DMS79 treated with DMSO at 0.1 percent for 48 hours (cell line): ENCODE results near the gene BRAT1.
"Not testable (repeated sequence)": the region's sequence is repeated elsewhere in the genome, so short reads cannot be mapped to it uniquely, and the experiment has no call there.

ENCODE experiments used
- DNase-seq: peaks from one replicate; lab custom pipeline; 2025; lab: John Stamatoyannopoulos, UW

BRAT1 gene

DNA sequence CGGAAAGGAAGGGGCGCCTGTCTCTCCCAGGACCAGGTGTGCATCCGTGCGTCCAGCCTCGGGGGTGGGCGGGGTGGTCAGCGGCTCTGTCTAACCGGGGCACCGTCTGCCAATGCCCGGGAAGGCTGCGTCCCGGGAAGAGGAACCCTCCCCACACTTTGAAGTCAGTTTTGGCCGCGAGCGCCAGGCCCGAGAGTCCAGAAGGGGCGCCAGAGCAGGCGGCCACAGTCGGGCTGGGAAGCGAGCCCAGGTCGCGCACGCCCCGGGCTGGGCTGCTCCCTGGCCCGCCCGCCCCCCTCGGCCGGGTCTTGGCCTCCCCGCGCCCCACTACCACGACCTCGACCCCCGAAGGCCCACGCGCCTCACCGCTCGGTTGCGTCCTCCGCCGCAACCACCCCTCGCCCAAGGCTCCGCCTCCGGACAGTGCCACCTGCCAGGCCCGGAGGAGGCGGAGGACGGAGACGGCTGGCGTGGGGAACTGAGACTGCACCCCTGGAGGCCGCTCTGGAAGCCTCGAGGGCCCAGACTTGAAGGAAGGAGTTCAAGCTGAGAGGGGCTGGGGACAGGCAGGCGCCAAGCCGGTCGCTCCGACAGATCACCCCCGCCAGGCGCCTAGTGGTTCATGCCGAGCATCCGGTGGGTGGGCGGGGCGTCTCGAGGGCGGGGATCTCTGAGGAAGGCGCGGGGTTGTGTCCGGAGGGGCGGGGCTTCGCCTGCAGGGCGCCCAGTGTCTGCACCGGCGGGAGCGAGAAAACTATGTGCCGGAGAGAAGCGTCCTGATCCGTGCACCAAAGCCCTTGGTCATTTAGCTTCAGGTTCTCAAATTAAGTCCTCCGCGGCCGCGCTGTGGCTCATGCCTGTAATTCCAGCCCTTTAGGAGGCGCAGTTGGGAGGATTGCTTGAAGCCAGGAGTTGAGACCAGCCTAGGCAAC, at the start of gene BRAT1:
Gene BRAT1 (minus strand): TSS at position 404 of the 932 bp plus-strand sequence. CDS start 1,093 bp downstream, outside the sequence.
- peak; percentile 87 for DNase-seq

DNA sequence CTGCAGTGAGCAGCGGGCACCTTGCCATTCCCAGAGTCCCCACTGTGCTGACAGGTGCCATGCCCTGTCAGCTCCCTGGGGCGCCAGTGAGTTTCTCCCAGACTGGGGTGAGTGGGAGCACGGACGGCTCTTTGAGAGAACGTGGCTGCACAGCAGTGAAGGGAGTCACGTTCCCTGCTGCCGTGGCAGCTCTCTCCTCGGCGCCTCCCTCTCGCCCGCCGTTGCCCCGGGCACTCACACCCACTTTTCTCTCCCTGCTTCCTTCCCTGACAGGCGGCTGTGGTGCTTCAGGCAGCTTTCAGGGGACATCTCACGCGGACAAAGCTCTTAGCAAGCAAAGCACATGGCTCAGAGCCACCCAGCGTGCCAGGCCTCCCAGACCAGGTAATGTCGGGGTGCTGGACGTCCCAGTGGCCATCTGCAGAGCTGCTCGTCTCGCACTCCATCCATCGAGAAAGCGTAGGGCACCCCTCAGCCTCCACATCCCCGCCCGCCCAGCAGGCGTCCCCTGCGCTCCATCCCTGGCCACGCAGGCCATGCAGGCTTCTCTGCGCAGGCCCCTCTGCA, 49.4 kb upstream of the BRAT1 start:
- DNase-seq = peak; percentile 85

- no peak for DNase-seq
Observed at GRCh38 chr7:2603044-2603965, 48.0 kb upstream of the BRAT1 start.

DNA sequence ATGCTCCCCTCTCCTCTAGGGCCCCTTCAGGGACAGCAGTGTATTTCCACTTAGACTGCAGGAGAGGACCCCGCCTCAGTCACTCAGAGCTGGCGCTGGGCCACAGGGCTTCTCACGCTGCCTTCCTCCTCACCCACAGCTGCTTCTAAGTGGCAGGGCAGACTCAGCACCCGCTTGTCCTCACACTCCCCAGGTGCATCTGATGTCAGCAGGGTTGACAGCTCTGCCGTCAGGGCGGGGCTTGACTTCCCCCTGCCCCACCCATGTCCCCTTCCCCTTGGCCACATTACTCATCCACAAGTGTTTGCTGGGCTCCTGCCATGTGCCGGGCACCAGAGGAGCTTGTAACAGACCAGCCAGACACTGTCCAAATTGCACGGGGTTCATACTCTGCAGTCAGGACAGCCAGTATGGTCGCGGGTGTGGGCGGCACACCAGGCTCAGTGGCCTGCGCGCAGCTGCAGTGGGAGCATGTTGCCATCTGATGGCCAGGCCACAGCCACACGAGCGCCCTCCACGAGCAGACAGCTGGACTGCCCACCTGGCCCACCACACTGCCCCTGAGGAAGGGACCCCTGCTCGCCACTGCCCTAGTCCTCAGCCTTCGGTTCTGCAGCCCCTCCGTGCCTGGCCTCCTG, 47.2 kb upstream of the BRAT1 start:
- DNase-seq = peak; percentile 48

- DNase-seq = no peak
Observed at GRCh38 chr7:2601907-2602306, 46.6 kb upstream of the BRAT1 start.

DNA sequence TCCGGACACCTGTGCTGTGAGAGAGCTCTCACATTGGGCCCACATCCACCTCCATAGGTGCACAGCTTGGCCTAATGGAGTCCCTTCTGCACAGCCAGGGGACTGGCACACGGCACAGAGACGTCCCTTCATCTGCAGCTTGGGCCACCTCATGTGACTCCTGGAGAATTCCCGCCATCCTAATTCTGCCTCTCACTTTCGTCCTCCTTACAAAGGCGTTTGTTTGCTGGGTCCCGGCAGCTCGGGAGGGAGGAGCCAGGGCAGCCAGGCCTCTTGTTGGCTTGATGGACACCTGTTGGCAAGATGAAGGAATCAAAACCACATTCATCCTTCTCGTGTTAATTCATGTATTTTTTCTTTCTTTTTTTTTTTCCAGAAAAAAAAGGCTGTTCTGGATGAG, 45.7 kb upstream of the BRAT1 start:
- no peak for DNase-seq

DNA sequence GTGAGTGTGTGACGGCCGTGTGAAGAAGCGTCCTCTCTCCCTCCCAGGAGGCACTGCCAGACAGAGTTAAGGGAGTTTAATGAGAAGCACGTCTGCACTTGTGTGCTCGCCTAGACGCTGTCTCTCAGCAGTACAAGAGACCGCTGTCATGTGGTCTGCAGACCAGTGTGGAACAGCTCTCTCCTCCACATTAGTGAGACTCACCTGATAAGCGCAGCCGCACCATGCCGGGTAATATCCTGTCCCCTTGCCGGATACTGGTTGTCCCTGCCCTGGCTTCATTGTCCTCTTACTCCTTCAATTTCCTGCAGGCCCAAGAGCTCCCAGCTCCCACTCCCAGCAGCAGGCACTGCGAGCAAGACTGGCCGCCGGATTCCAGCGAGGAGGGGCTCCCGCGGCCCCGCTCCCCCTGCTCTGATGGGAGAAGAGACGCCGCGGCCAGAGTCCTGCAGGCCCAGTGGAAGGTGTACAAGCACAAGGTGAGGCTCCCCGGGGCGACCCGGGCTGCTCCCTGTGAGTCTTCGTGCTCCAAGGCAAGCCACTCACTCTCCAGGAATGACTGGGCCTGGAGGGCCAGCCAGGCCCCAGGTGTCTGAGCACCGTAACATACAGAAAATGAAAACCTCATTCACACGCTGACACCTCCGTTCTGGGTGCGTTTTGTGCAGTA, 43.0 kb upstream of the BRAT1 start:
- DNase-seq = no peak

DNA sequence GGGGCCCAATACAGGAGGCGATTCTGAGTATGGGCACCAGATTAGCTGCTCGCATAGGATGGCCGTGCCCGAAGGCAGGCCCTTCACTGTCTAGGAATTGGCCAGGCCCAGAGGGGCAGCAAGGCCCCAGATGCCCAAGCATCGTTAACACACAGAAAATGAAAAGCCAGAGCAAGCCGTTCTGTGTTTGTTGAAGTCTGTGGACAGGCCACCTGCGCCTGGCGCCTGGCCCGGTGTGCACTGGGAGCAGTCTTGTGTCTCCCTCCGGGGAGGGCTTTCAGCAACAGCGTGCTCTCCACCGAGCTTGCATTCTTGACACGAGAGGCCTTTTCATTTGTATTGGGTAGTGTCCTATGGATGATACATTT, 41.9 kb upstream of the BRAT1 start:
- DNase-seq = no peak

GRCh38 chr7:2596464-2597272, 41.3 kb upstream of the BRAT1 start:
- no peak for DNase-seq

DNA sequence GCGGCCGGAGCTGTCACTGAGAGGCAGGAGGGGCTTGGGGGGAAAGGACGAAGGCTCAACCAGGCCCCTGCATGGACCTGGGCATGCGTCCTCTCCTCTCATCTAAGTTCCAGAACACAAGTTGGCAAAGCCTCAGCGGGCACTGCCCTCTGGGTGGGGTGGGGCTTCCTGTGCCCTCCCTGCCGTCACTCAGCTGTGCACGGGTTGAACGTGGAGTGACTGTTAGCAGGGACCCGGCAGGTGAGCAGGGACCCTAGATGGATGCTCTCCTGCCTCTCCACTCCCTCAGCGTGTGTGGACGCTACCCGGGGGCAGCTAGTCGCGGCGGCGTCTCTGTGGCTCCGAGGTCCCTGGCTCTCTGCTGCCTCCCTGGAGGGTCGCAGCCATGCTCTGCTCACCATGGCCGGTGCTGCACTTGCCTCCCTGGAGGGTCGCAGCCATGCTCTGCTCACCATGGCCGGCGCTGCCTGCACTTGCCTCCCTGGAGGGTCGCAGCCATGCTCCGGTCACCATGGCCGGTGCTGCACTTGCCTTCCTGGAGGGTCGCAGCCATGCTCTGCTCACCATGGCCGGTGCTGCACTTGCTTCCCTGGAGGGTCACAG, 40.0 kb upstream of the BRAT1 start:
- no peak for DNase-seq

GRCh38 chr7:2594599-2594998, 39.3 kb upstream of the BRAT1 start:
- no peak for DNase-seq

DNA sequence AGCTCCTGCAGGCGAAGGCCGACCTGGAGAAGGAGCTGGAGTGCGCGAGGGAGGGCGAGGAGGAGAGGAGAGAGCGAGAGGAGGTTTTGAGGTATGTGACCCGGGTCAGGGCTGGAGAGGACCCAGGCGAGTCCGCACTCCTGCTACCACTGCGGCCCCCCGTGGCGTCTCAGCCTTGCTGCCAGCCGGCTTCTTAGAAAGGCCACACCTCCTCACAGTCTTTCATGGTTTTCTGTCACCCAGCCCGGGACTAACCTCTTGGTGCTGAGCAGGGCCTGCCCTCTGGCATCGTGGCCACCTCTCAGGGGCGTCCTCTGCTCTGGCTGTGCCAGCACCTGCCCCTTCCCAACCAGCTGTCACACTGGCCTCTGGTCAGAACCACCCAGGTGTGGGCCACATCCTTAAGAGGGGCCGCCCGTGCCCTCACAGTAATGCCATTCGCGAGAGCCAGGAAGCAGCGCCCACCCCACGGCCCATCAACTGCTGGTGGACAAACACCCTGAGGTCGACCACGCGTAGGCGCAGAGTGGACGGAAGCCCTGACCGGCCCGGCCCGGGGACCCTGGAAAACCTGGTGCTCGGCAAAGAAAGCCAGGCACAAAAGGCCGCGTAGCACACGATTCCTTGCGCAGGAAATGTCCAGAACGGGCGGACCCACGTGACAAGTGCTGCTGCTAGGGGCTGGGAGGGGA, 37.9 kb upstream of the BRAT1 start:
- no peak for DNase-seq

- no peak for DNase-seq
Observed at GRCh38 chr7:2592375-2592865, 37.1 kb upstream of the BRAT1 start.

DNA sequence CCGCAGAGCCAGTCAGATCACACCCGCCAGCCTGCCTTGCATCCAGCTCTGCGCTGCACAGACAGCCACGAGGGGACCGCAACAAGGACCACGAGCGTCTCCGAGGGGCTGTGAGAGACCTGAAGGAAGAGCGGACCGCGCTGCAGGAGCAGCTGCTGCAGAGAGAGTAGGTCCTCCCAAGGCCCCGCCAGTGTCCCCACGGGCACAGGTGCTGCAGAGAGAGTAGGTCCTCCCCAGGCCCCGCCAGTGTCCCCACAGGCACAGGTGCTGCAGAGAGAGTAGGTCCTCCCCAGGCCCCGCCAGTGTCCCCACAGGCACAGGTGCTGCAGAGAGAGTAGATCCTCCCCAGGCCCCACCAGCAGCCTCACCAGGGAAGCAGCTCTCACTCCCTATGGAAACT, 34.6 kb upstream of the BRAT1 start:
- not testable (repeated sequence) for DNase-seq

- DNase-seq = no peak
Observed at GRCh38 chr7:2589341-2589740, 34.0 kb upstream of the BRAT1 start.

DNA sequence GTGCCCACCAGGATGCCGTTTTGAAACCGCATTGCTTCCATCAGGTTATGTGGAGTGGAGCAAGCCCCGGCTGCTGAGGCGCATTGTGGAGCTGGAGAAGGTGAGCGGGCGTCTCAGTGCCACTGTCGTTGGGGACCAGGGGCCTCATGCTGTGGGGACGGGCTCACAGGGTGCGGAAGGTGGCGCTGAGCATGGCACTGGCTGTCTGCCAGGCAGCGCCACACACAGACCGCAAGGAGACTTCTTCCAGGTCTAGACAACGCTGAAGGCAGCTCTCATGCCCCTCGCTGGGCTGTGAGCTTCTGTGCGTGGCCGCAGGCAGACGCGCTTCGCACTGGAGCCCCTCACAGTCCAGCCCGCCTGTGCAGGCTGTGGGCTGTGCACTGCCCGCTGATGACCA, 32.5 kb upstream of the BRAT1 start:
- DNase-seq = no peak

DNA sequence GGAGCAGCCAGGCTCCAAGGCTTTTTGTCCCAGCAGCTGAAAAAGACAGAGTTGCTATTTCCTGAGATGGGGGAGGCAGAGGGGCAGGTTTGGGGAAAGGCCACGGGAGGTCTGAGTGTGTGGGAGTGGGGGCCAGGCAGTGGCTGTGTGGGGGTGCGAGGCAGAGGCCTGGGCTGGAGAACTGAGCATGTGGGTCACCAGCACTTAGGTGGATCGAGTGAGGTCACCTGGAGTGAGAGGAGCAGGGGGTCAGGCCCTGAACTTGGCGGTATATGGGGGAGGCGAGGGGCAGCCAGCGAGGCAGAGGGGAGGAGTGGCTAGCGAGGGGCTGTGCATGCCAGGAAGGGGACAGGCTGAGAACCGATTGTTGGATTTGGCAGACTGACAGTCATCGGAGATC, 31.8 kb upstream of the BRAT1 start:
- no peak for DNase-seq

DNA sequence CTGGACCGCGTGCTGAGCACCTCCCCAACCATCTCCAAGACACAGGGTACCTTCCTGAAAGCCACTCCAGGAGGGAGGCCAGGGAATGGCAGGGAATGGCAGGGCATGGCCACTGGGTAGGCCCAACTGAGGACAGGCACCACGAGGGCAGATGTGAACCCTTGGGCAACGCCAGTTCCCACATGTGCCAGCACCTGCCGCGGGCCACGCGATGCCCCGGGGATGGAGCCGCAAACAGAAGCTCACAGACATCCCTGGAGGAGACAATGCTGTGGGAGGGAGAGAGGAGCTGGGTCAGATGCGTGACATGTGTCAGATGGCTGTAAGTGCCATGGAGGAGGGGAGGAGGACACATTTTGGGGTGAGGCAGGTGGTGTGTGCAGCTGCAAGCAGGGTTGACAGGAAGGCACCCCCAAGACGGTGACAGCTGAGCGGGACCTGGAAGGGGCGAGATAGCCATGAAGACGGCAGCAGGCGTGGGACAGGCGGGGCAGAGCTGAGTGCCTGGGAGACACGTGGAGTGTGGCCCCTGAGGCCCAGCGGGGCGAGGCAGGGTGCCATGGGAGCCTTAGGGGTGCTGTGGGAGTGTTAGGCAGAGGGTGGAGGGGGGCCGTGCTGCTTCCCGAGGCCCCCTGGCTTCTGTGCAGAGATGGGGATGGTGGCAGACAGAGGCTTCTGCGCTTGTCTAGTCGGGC, 31.1 kb upstream of the BRAT1 start:
- no peak for DNase-seq

DNA sequence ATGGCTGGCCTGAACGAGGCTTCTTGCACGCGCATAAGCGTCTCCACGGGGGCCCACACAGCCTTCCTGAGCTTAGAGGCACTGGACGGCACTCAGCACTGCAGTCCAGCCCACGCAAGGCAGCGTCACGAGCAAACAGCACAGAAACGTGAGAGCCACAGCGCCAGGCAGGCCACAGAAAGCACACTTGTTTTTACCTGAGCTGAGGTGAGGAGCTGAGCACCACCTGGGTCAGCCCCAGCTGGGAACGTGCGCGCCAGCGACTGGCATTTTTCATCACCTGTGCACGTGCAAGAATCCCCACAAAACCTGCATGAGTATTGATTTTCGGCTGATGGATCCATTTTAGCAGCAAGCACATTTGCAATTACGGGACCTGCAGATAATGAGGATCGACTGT, 30.1 kb upstream of the BRAT1 start:
- DNase-seq = peak; percentile 31
